NCI-H2196 (cell line): ENCODE data around the gene PCDHA9.
"Not testable (repeated sequence)": the region's sequence is repeated elsewhere in the genome, so short reads cannot be mapped to it uniquely, and the experiment has no call there.

Experiments used
- DNase-seq: peaks from one replicate; lab custom pipeline; 2025; ENCODE audit not compliant: unreplicated experiment; lab: John Stamatoyannopoulos, UW

The PCDHA9 gene

GRCh38 chr5:140835622-140836510 lies 12.3 kb upstream of the PCDHA9 start:
- DNase-seq: no peak

GRCh38 chr5:140840978-140841962 lies 6.9 kb upstream of the PCDHA9 start, which contains the start of gene PCDHA8:
PCDHA8 (plus strand) TSS chr5:140841187; CDS start chr5:140841322, 135 bp downstream.
- peak; percentile 35 for DNase-seq

- no peak for DNase-seq
Measured at GRCh38 chr5:140842798-140843733, 5.1 kb upstream of the PCDHA9 start.

- DNase-seq: not testable (repeated sequence)
Measured at GRCh38 chr5:140849831-140850634, 1.9 kb downstream of the PCDHA9 start.

GRCh38 chr5:140855772-140856674 lies 7.8 kb downstream of the PCDHA9 start, which contains the start of gene PCDHA10:
PCDHA10 (plus strand) TSS chr5:140855897; CDS start chr5:140856049, 152 bp downstream.
- DNase-seq: no peak

- no peak for DNase-seq
Measured at GRCh38 chr5:140857177-140857986, 9.2 kb downstream of the PCDHA9 start.

GRCh38 chr5:140857987-140858240 lies 9.7 kb downstream of the PCDHA9 start:
- DNase-seq: no peak

- DNase-seq: no peak
Measured at GRCh38 chr5:140862441-140863295, 14.5 kb downstream of the PCDHA9 start.

GRCh38 chr5:140868721-140869554 lies 20.8 kb downstream of the PCDHA9 start, which contains the start of gene PCDHA11:
PCDHA11 (plus strand) TSS chr5:140868957; CDS start chr5:140869104, 147 bp downstream.
- no peak for DNase-seq

GRCh38 chr5:140869555-140869886 lies 21.3 kb downstream of the PCDHA9 start:
- DNase-seq: no peak

- DNase-seq: no peak
Measured at GRCh38 chr5:140870221-140871201, 22.3 kb downstream of the PCDHA9 start.

GRCh38 chr5:140875085-140876065 lies 27.2 kb downstream of the PCDHA9 start, which contains the start of gene PCDHA12:
PCDHA12 (plus strand) TSS chr5:140875308; CDS start chr5:140875473, 165 bp downstream.
- DNase-seq: peak; percentile 78

- DNase-seq: not testable (repeated sequence)
Measured at GRCh38 chr5:140876541-140877261, 28.5 kb downstream of the PCDHA9 start.
